Activated CD8-positive, alpha-beta T cell treated with anti-CD3 and anti-CD28 coated beads for 36 hours (primary cell): ENCODE results near the gene GPC5. TPM values are rescaled to one million over a fixed set of nuclear protein-coding genes. Genes with fewer than 3 reads are reported as not detected.

ENCODE experiments used
- ATAC-seq: fragments of 200-7000 bp; cut with Tn5 transposase; one replicate; pipeline ENCODE4 v1.10.0; 2021; ENCODE audit warnings: mild to moderate bottlenecking, moderate library complexity
- CTCF ChIA-PET: fragments of 350-600 bp; sonication (Branson Sonifier 250); formaldehyde crosslinking; loops from one replicate; lab custom pipeline; 2021; ENCODE audit warnings: antibody characterized with exemption; lab: Charles Lee
- POLR2A ChIA-PET: fragments of 350-600 bp; sonication (Branson Sonifier 250); formaldehyde crosslinking; loops from one replicate; lab custom pipeline; 2021; ENCODE audit warnings: antibody characterized with exemption; lab: Charles Lee
- DNase-seq: peaks from one replicate; pipeline ENCODE4 v3.0.0-alpha.2; 2020
- H3K27ac Mint-ChIP-seq: one replicate; pipeline ENCODE4 v1.8.0; 2021; ENCODE audit warnings: mild to moderate bottlenecking, mixed read lengths
- H3K27me3 Mint-ChIP-seq: one replicate; pipeline ENCODE4 v1.8.0; 2021; ENCODE audit warnings: mixed read lengths
- H3K36me3 Mint-ChIP-seq: one replicate; pipeline ENCODE4 v1.8.0; 2021; ENCODE audit warnings: low read depth, mixed read lengths
- H3K4me1 Mint-ChIP-seq: one replicate; pipeline ENCODE4 v1.8.0; 2021; ENCODE audit warnings: low read depth, mixed read lengths
- H3K4me3 Mint-ChIP-seq: one replicate; pipeline ENCODE4 v1.8.0; 2021; ENCODE audit warnings: mild to moderate bottlenecking, moderate library complexity, mixed read lengths
- H3K9me3 Mint-ChIP-seq: one replicate; pipeline ENCODE4 v1.8.0; 2021; ENCODE audit warnings: mixed read lengths
- intact Hi-C: fragments of 100-400 bp; cut with micrococcal nuclease; formaldehyde crosslinking; loops from one replicate; pipeline ENCODE4 v1.10.0; 2022
- total RNA-seq, 2 experiments: library from RNA; stranded (reverse); gene quantifications; one replicate each; pipeline ENCODE4 v1.2.3, GENCODE V29; 2021
- TF ChIP-seq, protein P1 (sequence below): fragments of 200-600 bp; IDR thresholded peaks from one replicate; pipeline ENCODE4 v1.8.0; 2022; ENCODE audit warnings: antibody characterized with exemption, mild to moderate bottlenecking

GPC5 gene
- total RNA-seq, 2 experiments from 2014 or later = 0.13 to 0.14 TPM

DNA sequence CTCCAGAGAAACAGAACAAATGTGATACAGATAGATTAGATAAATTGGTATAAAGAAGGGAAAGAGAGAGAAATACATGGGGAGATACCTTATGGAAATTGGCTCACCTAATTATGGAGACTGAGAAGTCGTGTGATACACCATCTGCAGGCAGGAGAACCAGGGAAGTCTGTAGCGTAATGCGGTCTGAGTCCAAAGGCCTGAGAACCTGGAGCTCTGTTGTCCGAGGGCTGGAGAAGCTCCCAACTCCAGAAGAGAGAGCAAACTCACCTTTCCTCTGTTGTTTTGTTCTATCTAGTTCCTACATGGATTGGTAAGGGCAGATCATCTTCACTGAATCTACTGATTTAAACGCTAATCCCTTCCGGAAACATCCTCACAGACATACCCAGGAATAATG, 1179.9 kb downstream of the GPC5 start:
- no peak overlapping the region for H3K27ac Mint-ChIP-seq
- ATAC-seq (no peak), DNase-seq (no peak)
- no peak overlapping the region for H3K4me3 Mint-ChIP-seq
- CTCF ChIA-PET = no interaction called here
- no peaks in the 10 kb centered on the region for H3K36me3 Mint-ChIP-seq
- TF ChIP-seq, protein P1, sequence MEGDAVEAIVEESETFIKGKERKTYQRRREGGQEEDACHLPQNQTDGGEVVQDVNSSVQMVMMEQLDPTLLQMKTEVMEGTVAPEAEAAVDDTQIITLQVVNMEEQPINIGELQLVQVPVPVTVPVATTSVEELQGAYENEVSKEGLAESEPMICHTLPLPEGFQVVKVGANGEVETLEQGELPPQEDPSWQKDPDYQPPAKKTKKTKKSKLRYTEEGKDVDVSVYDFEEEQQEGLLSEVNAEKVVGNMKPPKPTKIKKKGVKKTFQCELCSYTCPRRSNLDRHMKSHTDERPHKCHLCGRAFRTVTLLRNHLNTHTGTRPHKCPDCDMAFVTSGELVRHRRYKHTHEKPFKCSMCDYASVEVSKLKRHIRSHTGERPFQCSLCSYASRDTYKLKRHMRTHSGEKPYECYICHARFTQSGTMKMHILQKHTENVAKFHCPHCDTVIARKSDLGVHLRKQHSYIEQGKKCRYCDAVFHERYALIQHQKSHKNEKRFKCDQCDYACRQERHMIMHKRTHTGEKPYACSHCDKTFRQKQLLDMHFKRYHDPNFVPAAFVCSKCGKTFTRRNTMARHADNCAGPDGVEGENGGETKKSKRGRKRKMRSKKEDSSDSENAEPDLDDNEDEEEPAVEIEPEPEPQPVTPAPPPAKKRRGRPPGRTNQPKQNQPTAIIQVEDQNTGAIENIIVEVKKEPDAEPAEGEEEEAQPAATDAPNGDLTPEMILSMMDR = no peak
- no peaks in the 10 kb centered on the region for H3K4me1 Mint-ChIP-seq
- intact Hi-C loops = no loop called here
- POLR2A ChIA-PET = no interaction called here
- H3K27me3 Mint-ChIP-seq = no peaks in the 10 kb centered on the region
- H3K9me3 Mint-ChIP-seq = peaks cover 6% of the 10 kb centered on the region

DNA sequence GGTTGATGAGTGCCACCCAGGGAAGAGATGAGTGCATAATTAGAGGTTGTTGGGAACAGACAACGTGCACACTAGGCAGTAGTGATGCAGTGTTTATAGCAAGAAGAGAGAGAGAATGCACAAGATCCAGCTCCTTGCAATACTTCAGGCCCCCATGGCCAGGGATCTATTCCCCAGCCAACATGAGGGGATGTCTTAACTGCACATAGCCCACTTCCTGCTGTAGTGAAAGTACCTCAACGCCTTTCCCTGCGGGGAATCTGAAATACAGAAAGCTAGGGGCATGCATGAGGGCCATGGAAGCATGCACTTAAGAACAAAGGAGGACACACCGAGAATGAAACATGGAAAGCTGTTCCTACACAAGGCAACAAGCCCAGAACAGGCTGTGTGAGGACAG, 1191.5 kb downstream of the GPC5 start:
- H3K9me3 Mint-ChIP-seq = peaks cover 4% of the 10 kb centered on the region
- ChIA-PET POLR2A (no interaction called here), CTCF (no interaction called here)
- H3K4me1 Mint-ChIP-seq = no peaks in the 10 kb centered on the region
- ATAC-seq (no peak), DNase-seq (no peak)
- no peak overlapping the region for H3K27ac Mint-ChIP-seq
- H3K36me3 Mint-ChIP-seq = no peaks in the 10 kb centered on the region
- no peak overlapping the region for H3K4me3 Mint-ChIP-seq
- H3K27me3 Mint-ChIP-seq = no peaks in the 10 kb centered on the region
- intact Hi-C loops = no loop called here
- TF ChIP-seq, protein P1 = no peak

DNA sequence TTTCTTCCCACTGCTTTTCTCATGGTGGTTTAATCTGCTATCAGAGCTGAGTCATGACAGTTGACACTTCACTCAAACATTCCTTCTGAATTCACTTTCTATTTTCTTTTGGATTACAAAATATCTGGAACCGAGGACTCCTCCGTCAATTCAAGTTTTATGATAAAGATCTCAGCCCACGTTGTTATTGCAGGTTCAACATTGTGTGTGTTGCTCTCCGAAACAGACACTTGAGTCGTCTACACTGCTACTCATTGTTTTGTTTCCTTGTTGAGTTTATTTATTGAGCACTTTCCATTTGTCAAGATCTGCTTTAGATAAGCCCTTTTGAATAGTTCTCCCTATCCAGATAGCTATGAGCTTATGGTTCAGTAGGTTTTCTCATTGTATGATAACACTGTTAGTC, 1192.1 kb downstream of the GPC5 start:
- CTCF ChIA-PET = no interaction called here
- H3K9me3 Mint-ChIP-seq = peaks cover 4% of the 10 kb centered on the region
- intact Hi-C loops = no loop called here
- DNase-seq (no peak), ATAC-seq (no peak)
- H3K27ac Mint-ChIP-seq = no peak overlapping the region
- H3K4me1 Mint-ChIP-seq = no peaks in the 10 kb centered on the region
- POLR2A ChIA-PET = no interaction called here
- H3K36me3 Mint-ChIP-seq = no peaks in the 10 kb centered on the region
- H3K27me3 Mint-ChIP-seq = no peaks in the 10 kb centered on the region
- no peak overlapping the region for H3K4me3 Mint-ChIP-seq
- TF ChIP-seq, protein P1 = no peak

DNA sequence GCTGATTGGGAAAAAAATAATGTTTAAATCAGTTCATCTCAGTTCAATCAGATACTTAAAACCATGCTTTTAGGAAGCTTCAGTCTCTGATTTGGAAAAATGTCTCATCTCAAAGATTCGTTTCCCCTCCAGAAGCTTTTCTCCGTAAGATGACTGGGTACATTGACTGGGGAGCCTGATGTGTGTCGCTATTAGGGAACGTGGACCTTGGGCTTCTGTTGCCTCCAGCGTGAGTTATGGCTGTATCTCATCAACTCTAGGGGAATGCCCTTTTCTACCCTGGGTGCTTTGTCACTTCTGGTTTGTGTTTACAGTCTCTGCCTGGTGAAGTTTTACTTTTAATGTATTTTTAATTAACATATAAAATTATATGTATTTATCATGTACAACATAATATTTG, 1192.7 kb downstream of the GPC5 start:
- DNase-seq = no peak
- no peak for ATAC-seq
- Mint-ChIP-seq H3K4me1 (no peaks in the 10 kb centered on the region), H3K27me3 (no peaks in the 10 kb centered on the region), H3K36me3 (no peaks in the 10 kb centered on the region), H3K9me3 (peaks cover 7% of the 10 kb centered on the region), H3K27ac (no peak overlapping the region), H3K4me3 (no peak overlapping the region)
- TF ChIP-seq, protein P1 = no peak
- POLR2A ChIA-PET = no interaction called here
- CTCF ChIA-PET = no interaction called here
- intact Hi-C loops = no loop called here

DNA sequence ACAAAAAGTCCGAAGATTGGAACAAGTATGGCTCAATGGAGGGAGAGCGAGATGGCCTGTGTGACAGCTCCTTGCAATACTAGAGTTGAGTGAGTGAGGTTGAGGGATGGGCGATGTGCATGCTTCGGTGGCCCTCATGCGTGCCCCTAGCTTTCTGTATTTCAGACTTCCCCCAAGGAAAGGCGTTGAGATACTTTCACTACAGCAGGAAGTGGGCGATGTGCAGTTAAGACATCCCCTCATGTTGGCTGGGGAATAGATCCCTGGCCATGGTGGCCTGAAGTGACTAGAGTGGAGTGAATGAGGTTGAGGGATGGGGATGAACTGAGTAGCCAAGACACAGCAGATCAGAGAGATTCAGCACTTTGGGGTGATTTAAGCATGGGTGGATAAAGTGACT, 1194.3 kb downstream of the GPC5 start:
- Mint-ChIP-seq H3K36me3 (no peaks in the 10 kb centered on the region), H3K9me3 (peaks cover 7% of the 10 kb centered on the region), H3K27ac (no peak overlapping the region), H3K4me3 (no peak overlapping the region), H3K27me3 (no peaks in the 10 kb centered on the region), H3K4me1 (no peaks in the 10 kb centered on the region)
- ChIA-PET POLR2A (no interaction called here), CTCF (no interaction called here)
- intact Hi-C loops = no loop called here
- no peak for DNase-seq
- no peak for ATAC-seq
- TF ChIP-seq, protein P1 = no peak
